SU-DHL-6 (cell line): ENCODE data around the gene KCTD19.
"Not testable (repeated sequence)": the region's sequence is repeated elsewhere in the genome, so short reads cannot be mapped to it uniquely, and the experiment has no call there.

ENCODE experiments used
- H2AFZ ChIP-seq: fragments of 200-600 bp; sonication (generic); 2 replicates; pipeline ENCODE4 v1.6.1; 2014; ENCODE audit warnings: low read depth, mild to moderate bottlenecking, moderate library complexity, mixed read lengths, antibody characterized with exemption, low read length; ENCODE audit not compliant: severe bottlenecking
- H3F3A ChIP-seq: fragments of 200-600 bp; shearing (Covaris generic); 2 replicates; pipeline ENCODE4 v1.6.0; 2016; ENCODE audit warnings: antibody characterized with exemption, mild to moderate bottlenecking; ENCODE audit not compliant: insufficient read depth
- H3K27ac ChIP-seq: fragments of 200-600 bp; sonication (generic); 2 replicates; pipeline ENCODE4 v1.5.1; 2016; ENCODE audit warnings: low read depth, mild to moderate bottlenecking, low read length, moderate library complexity, mixed read lengths
- H3K27me3 ChIP-seq: fragments of 200-600 bp; sonication (generic), shearing (Covaris generic); 2 replicates; pipeline ENCODE4 v1.6.0; 2014; ENCODE audit warnings: mild to moderate bottlenecking, low read length
- H3K36me3 ChIP-seq: fragments of 200-600 bp; sonication (generic); 2 replicates; pipeline ENCODE4 v1.6.1; 2014; ENCODE audit warnings: mild to moderate bottlenecking, low read length, mixed read lengths
- H3K4me2 ChIP-seq: fragments of 300-600, 200-600 bp; shearing (Covaris generic), sonication (generic); 2 replicates; pipeline ENCODE4 v1.6.0; 2014; ENCODE audit warnings: low read length, low read depth, mild to moderate bottlenecking; ENCODE audit not compliant: poor library complexity, severe bottlenecking
- H3K4me3 ChIP-seq: fragments of 200-600 bp; sonication (generic); 2 replicates; pipeline ENCODE4 v1.5.1; 2014; ENCODE audit warnings: antibody characterized with exemption, low read length, mild to moderate bottlenecking, mixed read lengths; ENCODE audit not compliant: insufficient read depth, poor library complexity, severe bottlenecking
- H3K79me2 ChIP-seq: fragments of 200-600 bp; sonication (generic); 2 replicates; pipeline ENCODE4 v1.6.1; 2014; ENCODE audit warnings: mild to moderate bottlenecking, low read length, moderate library complexity; ENCODE audit not compliant: insufficient read depth
- H3K9ac ChIP-seq: fragments of 200-600 bp; sonication (generic); 2 replicates; pipeline ENCODE4 v1.7.0; 2014; ENCODE audit warnings: mild to moderate bottlenecking, low read length
- H3K9me2 ChIP-seq: fragments of 200-600 bp; sonication (generic); replicated peaks from 2 replicates; pipeline ENCODE4 v1.6.1; 2014; ENCODE audit warnings: low read length; ENCODE audit not compliant: insufficient read depth
- H3K9me3 ChIP-seq: fragments of 200-600 bp; sonication (generic); 2 replicates; pipeline ENCODE4 v1.6.1; 2014; ENCODE audit warnings: low read length, mixed read lengths; ENCODE audit not compliant: insufficient read depth
- H4K20me1 ChIP-seq: fragments of 200-600 bp; sonication (generic); 2 replicates; pipeline ENCODE4 v1.6.1; 2014; ENCODE audit warnings: low read depth, mild to moderate bottlenecking, antibody characterized with exemption, low read length, moderate library complexity, mixed read lengths
- CTCF ChIP-seq: fragments of 200-600 bp; sonication (generic); IDR thresholded peaks from one replicate; pipeline ENCODE4 v1.5.1; 2017; ENCODE audit warnings: antibody characterized with exemption, mild to moderate bottlenecking, low read length, moderate library complexity; ENCODE audit not compliant: insufficient read depth, poor library complexity, severe bottlenecking
- EZH2phosphoT487 ChIP-seq: fragments of 200-600 bp; sonication (generic), shearing (Covaris generic); conservative IDR thresholded peaks from 2 replicates; pipeline ENCODE4 v1.6.1; 2018; ENCODE audit warnings: mild to moderate bottlenecking, antibody characterized with exemption, low read length, moderate library complexity, mixed read lengths

The KCTD19 gene

GRCh38 chr16:67326472-67327309 lies at the start of gene KCTD19, which contains the start of gene LRRC36:
TSS of gene KCTD19 (minus strand) at chr16:67326741. CDS start at chr16:67326707, 34 bp downstream.
TSS of gene LRRC36 (plus strand) at chr16:67326815. CDS start at chr16:67326863, 48 bp downstream.
- TF ChIP-seq EZH2phosphoT487 (no peak), CTCF (peak; percentile 38)
- H2AFZ ChIP-seq: no peak within 1 kb of the TSS
- no peak within 1 kb of the TSS for H3K27ac ChIP-seq
- no peaks in the 10 kb centered on the region for H3K79me2 ChIP-seq
- H3K4me2 ChIP-seq: peak within 1 kb of the TSS; percentile 40
- H3K9me2 ChIP-seq: no peaks in the 10 kb centered on the region
- H3K27me3 ChIP-seq: no peaks in the 10 kb centered on the region
- H3K9ac ChIP-seq: no peak within 1 kb of the TSS
- no peaks in the 10 kb centered on the region for H3K9me3 ChIP-seq
- H3K36me3 ChIP-seq: no peaks in the 10 kb centered on the region
- no peaks in the 10 kb centered on the region for H4K20me1 ChIP-seq
- no peaks in the 10 kb centered on the region for H3F3A ChIP-seq
- peak within 1 kb of the TSS; percentile 17 for H3K4me3 ChIP-seq

GRCh38 chr16:67376012-67376411 lies 49.5 kb upstream of the KCTD19 start:
- not testable (repeated sequence) for H4K20me1 ChIP-seq, H3K36me3 ChIP-seq

GRCh38 chr16:67372664-67373063 lies 46.1 kb upstream of the KCTD19 start:
- Histone ChIP-seq H3K4me3 (no peak overlapping the region), H3K79me2 (no peaks in the 10 kb centered on the region), H3K9me2 (no peaks in the 10 kb centered on the region), H3K27ac (no peak overlapping the region), H3K9me3 (peaks cover 5% of the 10 kb centered on the region; the same call in 1 of the 2 replicates), H3K9ac (no peak overlapping the region), H3K36me3 (no peaks in the 10 kb centered on the region), H2AFZ (no peak overlapping the region), H3K4me2 (no peak overlapping the region), H3K27me3 (no peaks in the 10 kb centered on the region), H3F3A (no peaks in the 10 kb centered on the region), H4K20me1 (no peaks in the 10 kb centered on the region)
- TF ChIP-seq EZH2phosphoT487 (no peak), CTCF (peak; percentile 47)

More at GRCh38 chr16:67376012-67376411, 49.5 kb upstream of the KCTD19 start:
- H3K27ac ChIP-seq, H3K27me3 ChIP-seq, H3K79me2 ChIP-seq, H3K4me3 ChIP-seq, H2AFZ ChIP-seq, H3K9me3 ChIP-seq, H3F3A ChIP-seq, H3K9me2 ChIP-seq, H3K4me2 ChIP-seq, H3K9ac ChIP-seq: not testable (repeated sequence)

DNA sequence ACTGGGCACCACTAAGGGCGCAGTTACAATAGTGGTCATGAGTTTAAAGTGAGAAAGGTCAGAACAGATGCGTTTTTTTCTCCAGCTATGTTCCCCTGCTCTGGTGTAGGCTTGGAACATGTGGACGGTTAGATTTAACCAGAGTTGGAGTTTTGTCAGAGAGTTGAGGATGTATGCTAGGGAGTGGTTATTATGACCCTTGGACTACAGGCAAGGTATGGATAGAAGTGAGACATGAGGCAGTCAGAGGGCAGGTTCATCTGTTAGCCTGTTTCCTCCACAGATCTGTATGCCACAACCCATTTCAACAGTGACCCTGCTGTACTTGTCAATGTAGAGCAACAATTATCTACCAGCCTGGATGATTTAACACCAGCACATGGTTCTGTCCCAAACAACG lies 44.1 kb upstream of the KCTD19 start:
- Histone ChIP-seq H3K4me2 (no peak overlapping the region), H3K27ac (no peak overlapping the region), H3K9me3 (peaks cover 5% of the 10 kb centered on the region; the same call in 1 of the 2 replicates), H3F3A (no peaks in the 10 kb centered on the region), H3K79me2 (no peaks in the 10 kb centered on the region), H2AFZ (no peak overlapping the region), H3K36me3 (no peaks in the 10 kb centered on the region), H3K4me3 (no peak overlapping the region), H3K9me2 (no peaks in the 10 kb centered on the region), H3K27me3 (no peaks in the 10 kb centered on the region), H4K20me1 (no peaks in the 10 kb centered on the region), H3K9ac (no peak overlapping the region)
- TF ChIP-seq EZH2phosphoT487 (no peak), CTCF (no peak)
